A549 (cell line): ENCODE data around the gene UNC5CL. TPM values are rescaled to one million over a fixed set of nuclear protein-coding genes. Genes with fewer than 3 reads are reported as not detected.

ENCODE experiments used
- ATAC-seq, 2 experiments: fragments of 200-7000 bp in 1 of 2; fragments of >200 bp in 1 of 2; cut with Nextera tagmentation in 1 of 2; cut with Tn5 transposase in 1 of 2; 3 replicates each; pipeline versions ENCODE4 v1.8.0 to v1.9.1; 2018 to 2020; ENCODE audit warnings: mild to moderate bottlenecking in 1 of 2, moderate library complexity in 1 of 2
- CTCF ChIA-PET: fragments of 300-600 bp; sonication (Branson Sonifier 250); formaldehyde crosslinking; extraction: SDS; loops from one replicate; lab custom pipeline; 2021; ENCODE audit warnings: antibody characterized with exemption, inconsistent platforms; lab: Yijun Ruan, JAX
- POLR2A ChIA-PET: fragments of 350-600 bp; formaldehyde crosslinking; extraction: SDS; loops from one replicate; lab custom pipeline; 2021; ENCODE audit warnings: antibody characterized with exemption, inconsistent platforms; lab: Yijun Ruan, JAX
- DNase-seq, 2 experiments: peaks; one replicate each; pipeline versions ENCODE4 v3.0.0 to v3.0.0-alpha.2; 2011 to 2016; ENCODE audit warnings: low read depth in 1 of 2, low spot score in 1 of 2
- FAIRE-seq: peaks from 2 replicates; lab custom pipeline; 2011; peaks lifted over from hg19 to GRCh38; lab: Jason Lieb, UNC
- H3K27ac ChIP-seq, 2 experiments: fragments of >200 bp; sonication (Bioruptor Twin); formaldehyde crosslinking; 3 replicates each; pipeline ENCODE4 v1.5.1; 2016 to 2017
- H3K4me1 ChIP-seq: fragments of >200 bp; sonication (Bioruptor Twin); formaldehyde crosslinking; 3 replicates; pipeline ENCODE4 v1.6.1; 2016
- H3K4me2 ChIP-seq: fragments of >200 bp; sonication (Bioruptor Twin); formaldehyde crosslinking; 3 replicates; pipeline ENCODE4 v1.6.1; 2016
- H3K4me3 ChIP-seq: fragments of >200 bp; sonication (Bioruptor Twin); formaldehyde crosslinking; 3 replicates; pipeline ENCODE4 v1.5.1; 2016
- H3K9me3 ChIP-seq: fragments of >200 bp; sonication (Bioruptor Twin); formaldehyde crosslinking; 3 replicates; pipeline ENCODE4 v1.6.1; 2016
- BCL3 ChIP-seq: fragments of >200 bp; sonication (Bioruptor Twin); formaldehyde crosslinking; IDR thresholded peaks from 3 replicates; pipeline ENCODE4 v1.6.1; 2016
- BHLHE40 ChIP-seq: IDR thresholded peaks from 2 replicates; pipeline ENCODE4 v1.6.1; 2012; ENCODE audit warnings: low read depth, low read length, inconsistent platforms
- CEBPB ChIP-seq, 2 experiments: fragments of >200 bp in 1 of 2; sonication (Bioruptor Twin) in 1 of 2; formaldehyde crosslinking in 1 of 2; IDR thresholded peaks; 2 replicates each; pipeline ENCODE4 v1.6.1; 2012 to 2016
- EHMT2 ChIP-seq: fragments of 200-600 bp; sonication (generic); IDR thresholded peaks from 2 replicates; pipeline ENCODE4 v1.6.1; 2016; ENCODE audit warnings: antibody characterized with exemption, low read depth, mild to moderate bottlenecking, moderate library complexity
- EP300 ChIP-seq, 2 experiments: fragments of >200 bp; sonication (Bioruptor Twin); formaldehyde crosslinking; IDR thresholded peaks; 2 replicates in 1 of 2; 3 replicates in 1 of 2; pipeline ENCODE4 v1.6.1; 2016 to 2017
- HOXB5 ChIP-seq: fragments of 250-450 bp; sonication (Bioruptor Pico); IDR thresholded peaks from 2 replicates; pipeline ENCODE4 v1.5.0; 2020; ENCODE audit warnings: mild to moderate bottlenecking, moderate library complexity
- JUNB ChIP-seq: fragments of >200 bp; sonication (Bioruptor Twin); formaldehyde crosslinking; IDR thresholded peaks from 2 replicates; pipeline ENCODE4 v1.6.1; 2016
- MAZ ChIP-seq: fragments of 150-350 bp; IDR thresholded peaks from 2 replicates; pipeline ENCODE4 v1.6.1; 2014; ENCODE audit warnings: antibody characterized with exemption, low read depth, low read length, borderline replicate concordance
- NR3C1 ChIP-seq: fragments of >200 bp; sonication (Bioruptor Twin); formaldehyde crosslinking; IDR thresholded peaks from 3 replicates; pipeline ENCODE4 v1.6.1; 2017
- RARB ChIP-seq: fragments of 250-450 bp; sonication (Bioruptor Pico); IDR thresholded peaks from 2 replicates; pipeline ENCODE4 v1.8.0; 2021; ENCODE audit warnings: mild to moderate bottlenecking, moderate library complexity
- REST ChIP-seq: fragments of 200-600 bp; sonication (generic); IDR thresholded peaks from 2 replicates; pipeline ENCODE4 v1.6.1; 2016; ENCODE audit warnings: antibody characterized with exemption, mild to moderate bottlenecking, moderate library complexity
- SREBF2 ChIP-seq: fragments of 450-650 bp; IDR thresholded peaks from 2 replicates; pipeline ENCODE4 v1.6.1; 2014; ENCODE audit warnings: mild to moderate bottlenecking, moderate library complexity
- TFCP2L1 ChIP-seq: fragments of 250-450 bp; sonication (Bioruptor Pico); IDR thresholded peaks from 2 replicates; pipeline ENCODE4 v1.5.0; 2021; ENCODE audit warnings: mild to moderate bottlenecking
- TP53 ChIP-seq: fragments of 250-450 bp; sonication (Bioruptor Pico); IDR thresholded peaks from 2 replicates; pipeline ENCODE4 v1.5.0; 2021; ENCODE audit warnings: mild to moderate bottlenecking, moderate library complexity
- ZC3H11A ChIP-seq: fragments of 450-650 bp; IDR thresholded peaks from 2 replicates; pipeline ENCODE4 v1.6.1; 2014; ENCODE audit warnings: antibody characterized with exemption, mild to moderate bottlenecking
- ZFP36 ChIP-seq: fragments of 450-650 bp; IDR thresholded peaks from 2 replicates; pipeline ENCODE4 v1.6.1; 2014; ENCODE audit warnings: borderline replicate concordance; ENCODE audit not compliant: partially characterized antibody
- ZNF302 ChIP-seq: fragments of 250-450 bp; sonication (Bioruptor Pico); IDR thresholded peaks from 2 replicates; pipeline ENCODE4 v1.9.0; 2021; ENCODE audit warnings: inconsistent platforms, mild to moderate bottlenecking, moderate library complexity
- WGBS: methylation state at CpG from one replicate; pipeline ENCODE4 v1.1.6; 2017; ENCODE audit errors: missing lambda C conversion rate; 5-methylcytosine and 5-hydroxymethylcytosine counted together
- polyA plus RNA-seq, 4 experiments: library from polyadenylated mRNA; depleted of rRNA in 3 of 4; stranded (reverse); fragments of >200 nt; fragmentation: RNase III in 1 of 4; extraction: RNeasy Plus Mini Kit Qiagen cat#74134 plus additional on column Dnase treatment in 1 of 4; gene quantifications; 2 replicates in 3 of 4; 3 replicates in 1 of 4; pipeline ENCODE4 v1.2.3, GENCODE V29; 2011 to 2017
- TF ChIP-seq, protein P1 (sequence below): IDR thresholded peaks from 2 replicates; pipeline ENCODE4 v1.6.1; 2012

Gene UNC5CL
- polyA plus RNA-seq, 2 of the 4 experiments (the other 2 are of a cell fraction), result 1.1 to 2.8 TPM

- TF ChIP-seq REST (no peak), JUNB (no peak), NR3C1 (no peak), CEBPB (IDR thresholded peaks at IDR 0.05) (no peak), TFCP2L1 (CRISPR knock-in tag) (no peak), HOXB5 (CRISPR knock-in tag) (no peak), RARB (no peak), BCL3 (no peak), EHMT2 (no peak), BHLHE40 (no peak)
- TF ChIP-seq, protein P1, sequence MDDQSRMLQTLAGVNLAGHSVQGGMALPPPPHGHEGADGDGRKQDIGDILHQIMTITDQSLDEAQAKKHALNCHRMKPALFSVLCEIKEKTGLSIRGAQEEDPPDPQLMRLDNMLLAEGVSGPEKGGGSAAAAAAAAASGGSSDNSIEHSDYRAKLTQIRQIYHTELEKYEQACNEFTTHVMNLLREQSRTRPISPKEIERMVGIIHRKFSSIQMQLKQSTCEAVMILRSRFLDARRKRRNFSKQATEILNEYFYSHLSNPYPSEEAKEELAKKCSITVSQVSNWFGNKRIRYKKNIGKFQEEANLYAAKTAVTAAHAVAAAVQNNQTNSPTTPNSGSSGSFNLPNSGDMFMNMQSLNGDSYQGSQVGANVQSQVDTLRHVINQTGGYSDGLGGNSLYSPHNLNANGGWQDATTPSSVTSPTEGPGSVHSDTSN, result no peak
- TF ChIP-seq, all 56 proteins: peak for 0
These were observed 50.4 kb downstream of the UNC5CL start (continued) for GRCh38 chr6:40988634-40989033.

- peak overlapping the region in 1 of 2 experiments; percentile 66; a peak in 3 of 6 replicates for H3K27ac ChIP-seq
- no peak overlapping the region for H3K4me3 ChIP-seq
- FAIRE-seq (no peak), DNase-seq (no peak), ATAC-seq (no peak)
- no peaks in the 10 kb centered on the region for H3K9me3 ChIP-seq
- no peak for TF ChIP-seq ZC3H11A
- no peak for TF ChIP-seq HOXB5 (CRISPR knock-in tag)
- TF ChIP-seq TFCP2L1 (CRISPR knock-in tag), result no peak
- TF ChIP-seq REST, result no peak
- TF ChIP-seq TP53 (CRISPR knock-in tag), result no peak
- TF ChIP-seq MAZ, result no peak
- TF ChIP-seq NR3C1, result no peak
- no peak for TF ChIP-seq ZNF302 (CRISPR knock-in tag)
- TF ChIP-seq EP300 (IDR thresholded peaks at IDR 0.05), result no peak
- no peak for TF ChIP-seq ZFP36
- TF ChIP-seq SREBF2, result no peak
- TF ChIP-seq CEBPB (IDR thresholded peaks at IDR 0.05), result no peak
- POLR2A ChIA-PET, result no interaction called here
- 90% methylated on average over 8 of the region's 8 CpGs for WGBS
- CTCF ChIA-PET, result interaction anchor here (1.3 kb wide), 1 partner anchor 92 kb away, joined by 3 read pairs; no protein-coding TSS in a partner anchor
- no peak overlapping the region for H3K4me2 ChIP-seq
- H3K4me1 ChIP-seq, result peaks cover 9% of the 10 kb centered on the region; the same call in 2 of the 3 replicates
These were observed 51.9 kb downstream of the UNC5CL start for GRCh38 chr6:40986921-40987819.
